Measurements from ENCODE around the gene DELE1.
A peak's percentile ranks its signal among the peaks of the same experiment; 100 is the strongest.

The DELE1 gene

DNA sequence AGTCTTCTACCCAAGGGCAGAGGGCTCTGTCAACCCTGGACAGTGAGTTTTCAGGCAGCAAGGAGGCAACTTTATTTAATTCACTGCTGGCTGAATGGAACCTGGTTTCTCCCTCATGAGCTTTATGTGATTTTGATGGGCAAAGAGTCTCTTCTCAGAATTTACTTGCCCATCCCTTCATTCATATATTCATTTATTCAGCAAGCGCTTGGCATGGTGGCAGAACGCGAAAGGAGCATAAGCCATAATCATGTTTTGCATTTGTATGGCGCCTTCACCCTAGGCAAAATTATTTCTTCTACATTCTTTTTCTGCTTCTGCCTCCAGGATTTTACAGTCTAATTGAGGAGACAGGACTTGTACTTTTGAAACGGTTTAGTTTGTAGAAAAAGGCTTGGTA lies 8.0 kb downstream of the DELE1 start:
- Histone ChIP-seq H3K9ac (ENCODE audit: low read depth, low read length) (no peak overlapping the region), H3K36me3 (ENCODE audit: insufficient read depth, low read depth, low read length) (peaks cover 98% of the 10 kb centered on the region), H3K27me3 (ENCODE audit: insufficient read depth, low read length) (no peaks in the 10 kb centered on the region), H3K9me3 (ENCODE audit: insufficient read depth, low read depth, low read length) (no peaks in the 10 kb centered on the region), H3K4me1 (ENCODE audit: insufficient read depth, low read length) (no peaks in the 10 kb centered on the region), H3K4me3 (ENCODE audit: low read length) (no peak overlapping the region), H3K27ac (ENCODE audit: low read length) (no peak overlapping the region)

DNA sequence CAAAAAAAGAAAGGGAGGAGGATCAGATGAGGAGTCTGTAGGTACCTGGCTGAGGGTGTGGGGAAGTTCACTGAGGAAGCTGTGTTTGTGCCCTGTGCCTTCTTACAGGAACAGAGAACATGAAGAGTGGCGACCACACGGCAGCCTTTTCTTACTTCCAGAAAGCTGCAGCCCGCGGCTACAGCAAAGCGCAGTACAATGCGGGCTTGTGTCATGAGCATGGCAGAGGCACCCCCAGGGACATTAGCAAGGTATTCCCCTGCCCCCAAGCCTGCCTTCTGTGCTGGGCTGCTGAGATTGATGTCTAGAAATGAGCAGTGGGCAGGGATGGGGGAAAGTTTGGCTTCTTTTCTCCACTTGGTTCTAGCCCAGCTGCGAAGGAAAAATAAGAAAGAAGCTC lies 9.5 kb downstream of the DELE1 start:
- Histone ChIP-seq H3K4me1 (ENCODE audit: insufficient read depth, low read length) (no peaks in the 10 kb centered on the region), H3K27ac (ENCODE audit: low read length) (no peak overlapping the region), H3K36me3 (ENCODE audit: insufficient read depth, low read depth, low read length) (peaks cover 94% of the 10 kb centered on the region), H3K9me3 (ENCODE audit: insufficient read depth, low read depth, low read length) (no peaks in the 10 kb centered on the region), H3K4me3 (ENCODE audit: low read length) (no peak overlapping the region), H3K9ac (ENCODE audit: low read depth, low read length) (no peak overlapping the region), H3K27me3 (ENCODE audit: insufficient read depth, low read length) (no peaks in the 10 kb centered on the region)

GRCh38 chr5:141934099-141934844 lies 10.6 kb downstream of the DELE1 start:
- peaks cover 94% of the 10 kb centered on the region for H3K36me3 ChIP-seq (ENCODE audit: insufficient read depth, low read depth, low read length)
- no peaks in the 10 kb centered on the region for H3K27me3 ChIP-seq (ENCODE audit: insufficient read depth, low read length)
- H3K9ac ChIP-seq (ENCODE audit: low read depth, low read length) = no peak overlapping the region
- no peak overlapping the region for H3K27ac ChIP-seq (ENCODE audit: low read length)
- H3K4me1 ChIP-seq (ENCODE audit: insufficient read depth, low read length) = no peaks in the 10 kb centered on the region
- no peaks in the 10 kb centered on the region for H3K9me3 ChIP-seq (ENCODE audit: insufficient read depth, low read depth, low read length)
- no peak overlapping the region for H3K4me3 ChIP-seq (ENCODE audit: low read length)

- Histone ChIP-seq H3K9ac (ENCODE audit: low read depth, low read length) (no peak overlapping the region), H3K36me3 (ENCODE audit: insufficient read depth, low read depth, low read length) (peaks cover 91% of the 10 kb centered on the region), H3K27me3 (ENCODE audit: insufficient read depth, low read length) (no peaks in the 10 kb centered on the region), H3K4me1 (ENCODE audit: insufficient read depth, low read length) (no peaks in the 10 kb centered on the region), H3K4me3 (ENCODE audit: low read length) (no peak overlapping the region), H3K9me3 (ENCODE audit: insufficient read depth, low read depth, low read length) (no peaks in the 10 kb centered on the region), H3K27ac (ENCODE audit: low read length) (no peak overlapping the region)
These were observed 11.9 kb downstream of the DELE1 start for GRCh38 chr5:141935538-141935937.

DNA sequence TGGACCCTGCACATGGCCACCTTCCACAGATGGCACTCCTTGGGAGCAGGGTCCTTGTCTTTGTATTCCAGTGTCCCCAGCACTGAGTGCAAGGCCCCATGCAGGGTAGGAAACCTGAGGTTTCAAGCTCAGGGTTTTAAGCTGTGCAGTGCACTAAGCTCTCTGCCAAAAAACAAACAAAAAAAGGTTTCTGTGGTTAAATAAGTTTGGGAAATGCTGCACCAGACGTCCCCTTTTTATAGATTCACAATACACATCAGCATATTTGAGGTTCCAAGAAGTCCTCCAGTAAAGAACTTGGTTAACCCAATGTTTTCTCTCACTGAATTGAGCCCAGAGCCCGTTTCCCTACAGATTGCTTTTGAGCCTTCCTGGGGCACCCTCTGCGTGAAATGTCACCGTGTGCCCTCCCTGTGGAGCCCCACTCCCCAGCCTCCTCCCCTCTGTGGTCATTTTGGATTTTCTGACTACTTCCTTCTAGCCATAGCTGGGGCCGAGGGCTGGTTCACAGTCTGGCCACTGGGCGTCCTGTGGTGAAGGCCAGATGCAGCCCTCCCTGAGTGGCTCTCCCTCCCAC lies 17.1 kb downstream of the DELE1 start:
- no peak overlapping the region for H3K27ac ChIP-seq (ENCODE audit: low read length)
- no peak overlapping the region for H3K4me3 ChIP-seq (ENCODE audit: low read length)
- no peaks in the 10 kb centered on the region for H3K27me3 ChIP-seq (ENCODE audit: insufficient read depth, low read length)
- H3K36me3 ChIP-seq (ENCODE audit: insufficient read depth, low read depth, low read length) = peaks cover 41% of the 10 kb centered on the region
- no peaks in the 10 kb centered on the region for H3K9me3 ChIP-seq (ENCODE audit: insufficient read depth, low read depth, low read length)
- no peaks in the 10 kb centered on the region for H3K4me1 ChIP-seq (ENCODE audit: insufficient read depth, low read length)
- no peak overlapping the region for H3K9ac ChIP-seq (ENCODE audit: low read depth, low read length)

DNA sequence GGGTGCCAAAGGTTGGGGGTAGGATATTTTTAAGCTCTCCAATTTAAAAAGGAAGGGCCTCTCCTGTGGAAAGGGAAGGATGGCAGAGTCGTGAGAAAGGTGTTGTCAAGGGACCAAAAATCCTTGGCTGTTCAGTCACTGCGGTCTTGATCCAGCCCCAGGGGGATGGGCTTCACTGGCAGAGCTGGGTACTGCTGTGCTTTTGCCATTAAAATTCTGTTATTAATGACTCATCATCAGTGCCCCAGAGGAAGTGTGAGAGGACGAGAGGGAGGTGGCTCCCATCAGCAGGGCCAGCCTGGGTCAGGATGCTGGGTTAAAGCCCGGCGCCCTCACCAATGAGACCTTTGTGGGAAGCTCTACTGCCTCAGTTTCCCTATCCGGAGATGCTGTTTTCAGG lies 17.6 kb downstream of the DELE1 start:
- no peak overlapping the region for H3K4me3 ChIP-seq (ENCODE audit: low read length)
- no peaks in the 10 kb centered on the region for H3K9me3 ChIP-seq (ENCODE audit: insufficient read depth, low read depth, low read length)
- H3K4me1 ChIP-seq (ENCODE audit: insufficient read depth, low read length) = no peaks in the 10 kb centered on the region
- peaks cover 36% of the 10 kb centered on the region for H3K36me3 ChIP-seq (ENCODE audit: insufficient read depth, low read depth, low read length)
- no peak overlapping the region for H3K27ac ChIP-seq (ENCODE audit: low read length)
- H3K9ac ChIP-seq (ENCODE audit: low read depth, low read length) = no peak overlapping the region
- no peaks in the 10 kb centered on the region for H3K27me3 ChIP-seq (ENCODE audit: insufficient read depth, low read length)

DNA sequence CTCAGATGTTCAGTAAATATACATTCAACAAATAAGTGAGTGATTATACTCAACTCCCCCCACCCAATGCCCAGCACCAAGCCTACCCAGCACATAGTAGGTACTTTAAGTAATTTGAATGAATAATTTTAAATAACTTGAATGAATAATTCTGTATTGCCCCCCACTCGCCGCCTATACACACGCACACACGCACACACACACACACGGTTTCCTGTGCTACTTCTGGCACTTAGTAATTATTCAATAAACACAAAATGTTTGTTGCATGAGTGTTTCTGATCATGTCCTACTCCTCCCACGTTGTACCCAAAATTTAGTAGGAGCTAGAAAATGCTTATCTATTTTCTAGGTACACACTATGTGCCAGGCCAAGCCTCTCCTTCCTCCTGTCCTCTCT lies 18.1 kb downstream of the DELE1 start:
- H3K36me3 ChIP-seq (ENCODE audit: insufficient read depth, low read depth, low read length) = peaks cover 31% of the 10 kb centered on the region
- no peak overlapping the region for H3K9ac ChIP-seq (ENCODE audit: low read depth, low read length)
- H3K27me3 ChIP-seq (ENCODE audit: insufficient read depth, low read length) = no peaks in the 10 kb centered on the region
- no peak overlapping the region for H3K27ac ChIP-seq (ENCODE audit: low read length)
- H3K4me1 ChIP-seq (ENCODE audit: insufficient read depth, low read length) = no peaks in the 10 kb centered on the region
- H3K9me3 ChIP-seq (ENCODE audit: insufficient read depth, low read depth, low read length) = no peaks in the 10 kb centered on the region
- no peak overlapping the region for H3K4me3 ChIP-seq (ENCODE audit: low read length)

GRCh38 chr5:141942185-141942857 lies 18.6 kb downstream of the DELE1 start:
- no peaks in the 10 kb centered on the region for H3K9me3 ChIP-seq (ENCODE audit: insufficient read depth, low read depth, low read length)
- no peak overlapping the region for H3K27ac ChIP-seq (ENCODE audit: low read length)
- H3K4me3 ChIP-seq (ENCODE audit: low read length) = no peak overlapping the region
- no peak overlapping the region for H3K9ac ChIP-seq (ENCODE audit: low read depth, low read length)
- no peaks in the 10 kb centered on the region for H3K27me3 ChIP-seq (ENCODE audit: insufficient read depth, low read length)
- H3K36me3 ChIP-seq (ENCODE audit: insufficient read depth, low read depth, low read length) = peaks cover 25% of the 10 kb centered on the region
- no peaks in the 10 kb centered on the region for H3K4me1 ChIP-seq (ENCODE audit: insufficient read depth, low read length)

DNA sequence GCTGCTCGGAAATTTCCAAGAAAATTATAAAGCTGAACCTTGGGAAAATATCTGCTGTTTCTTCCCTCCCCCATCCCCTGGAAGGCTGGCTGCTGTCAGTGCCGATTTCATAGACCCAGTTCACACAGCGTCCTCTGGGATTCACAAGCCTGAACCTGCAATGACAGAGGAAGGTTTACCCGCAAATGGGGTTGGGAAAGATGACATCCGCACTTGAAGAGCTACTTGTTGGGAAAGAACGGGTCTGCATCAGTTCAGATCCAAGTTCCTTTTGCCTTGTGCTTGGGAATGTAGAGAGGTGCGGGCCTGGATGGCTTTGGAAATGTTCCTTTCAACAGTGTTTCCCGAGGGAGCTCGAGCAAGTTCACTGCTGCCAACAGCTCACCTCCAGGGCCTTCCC lies 20.4 kb downstream of the DELE1 start:
- no peak overlapping the region for H3K4me3 ChIP-seq (ENCODE audit: low read length)
- H3K4me1 ChIP-seq (ENCODE audit: insufficient read depth, low read length) = no peaks in the 10 kb centered on the region
- H3K9me3 ChIP-seq (ENCODE audit: insufficient read depth, low read depth, low read length) = no peaks in the 10 kb centered on the region
- peaks cover 12% of the 10 kb centered on the region; the same call in 1 of the 2 replicates for H3K36me3 ChIP-seq (ENCODE audit: insufficient read depth, low read depth, low read length)
- H3K27ac ChIP-seq (ENCODE audit: low read length) = no peak overlapping the region
- H3K27me3 ChIP-seq (ENCODE audit: insufficient read depth, low read length) = no peaks in the 10 kb centered on the region
- no peak overlapping the region for H3K9ac ChIP-seq (ENCODE audit: low read depth, low read length)

DNA sequence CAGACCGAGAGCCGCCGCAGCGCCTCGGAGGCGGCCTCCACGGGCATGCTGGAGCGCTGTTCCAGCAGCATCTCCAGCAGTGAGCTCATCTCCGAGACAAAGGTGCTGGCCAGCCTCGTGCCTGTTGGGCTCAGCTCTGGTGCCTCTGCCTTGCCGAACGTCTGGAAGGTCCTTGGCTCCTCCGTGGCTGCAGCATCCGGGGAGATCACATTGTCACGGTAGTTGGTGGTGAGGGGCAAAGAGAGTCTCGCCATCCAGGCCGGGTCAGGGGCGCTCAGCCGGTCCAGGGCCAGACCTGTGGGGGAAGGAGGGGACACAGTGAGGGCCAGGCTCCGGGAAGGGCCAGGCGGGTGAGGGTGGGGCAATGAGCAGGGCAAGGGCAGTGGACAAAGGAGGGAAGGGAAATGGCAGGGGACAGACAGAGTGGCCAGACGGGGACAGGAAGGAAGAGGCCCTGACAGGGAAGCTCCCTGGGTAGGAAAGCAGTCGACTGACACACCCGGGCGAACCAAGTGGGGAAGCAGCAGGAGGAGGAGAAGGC lies 21.9 kb downstream of the DELE1 start:
- peak overlapping the region; percentile 39; the same call in 1 of the 2 replicates for H3K9ac ChIP-seq (ENCODE audit: low read depth, low read length)
- no peak overlapping the region for H3K4me3 ChIP-seq (ENCODE audit: low read length)
- no peaks in the 10 kb centered on the region for H3K9me3 ChIP-seq (ENCODE audit: insufficient read depth, low read depth, low read length)
- no peaks in the 10 kb centered on the region for H3K36me3 ChIP-seq (ENCODE audit: insufficient read depth, low read depth, low read length)
- no peaks in the 10 kb centered on the region for H3K4me1 ChIP-seq (ENCODE audit: insufficient read depth, low read length)
- H3K27ac ChIP-seq (ENCODE audit: low read length) = no peak overlapping the region
- no peaks in the 10 kb centered on the region for H3K27me3 ChIP-seq (ENCODE audit: insufficient read depth, low read length)

DNA sequence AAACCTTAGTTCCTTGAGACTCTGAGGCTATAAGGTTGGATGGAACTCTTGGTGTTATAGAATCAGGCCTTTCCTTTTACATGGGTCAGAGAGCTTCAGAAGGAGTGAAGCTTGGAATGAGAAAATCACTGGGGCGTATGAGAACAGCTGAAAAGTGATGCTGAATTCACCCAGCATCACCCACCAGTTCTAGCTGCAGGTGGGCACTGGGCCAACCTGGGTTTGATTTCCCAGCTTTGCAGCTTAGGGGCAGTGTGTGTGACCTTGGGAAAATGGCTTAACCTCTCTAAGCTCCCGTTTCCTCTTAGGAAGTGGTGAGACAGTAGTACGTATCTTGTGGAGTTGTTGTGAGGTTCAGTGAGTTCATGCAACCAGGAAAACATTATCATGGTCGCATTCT lies 23.6 kb downstream of the DELE1 start:
- Histone ChIP-seq H3K9me3 (ENCODE audit: insufficient read depth, low read depth, low read length) (no peaks in the 10 kb centered on the region), H3K27ac (ENCODE audit: low read length) (no peak overlapping the region), H3K4me1 (ENCODE audit: insufficient read depth, low read length) (no peaks in the 10 kb centered on the region)

DNA sequence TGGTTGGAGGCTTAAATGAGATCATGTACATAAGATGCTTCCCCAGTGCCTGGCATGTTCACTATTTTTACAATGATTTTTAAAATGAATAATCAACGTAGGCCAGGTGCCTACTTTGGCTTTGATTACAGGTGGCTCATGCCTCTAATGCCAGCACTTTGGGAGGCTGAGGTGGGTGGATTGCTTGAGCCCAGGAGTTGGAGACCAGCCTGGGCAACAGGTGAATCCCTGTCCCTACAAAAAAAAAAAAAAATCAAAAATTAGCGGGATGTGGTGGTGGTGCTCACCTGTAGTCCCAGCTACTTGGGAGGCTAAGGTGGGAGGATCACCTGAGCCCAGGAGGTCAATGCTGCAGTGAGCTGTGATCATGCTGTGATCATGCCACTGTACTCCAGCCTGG lies 25.1 kb downstream of the DELE1 start:
- H3K36me3 ChIP-seq (ENCODE audit: insufficient read depth, low read depth, low read length) = no peaks in the 10 kb centered on the region
- H3K27ac ChIP-seq (ENCODE audit: low read length) = no peak overlapping the region
- H3K4me1 ChIP-seq (ENCODE audit: insufficient read depth, low read length) = no peaks in the 10 kb centered on the region
- H3K27me3 ChIP-seq (ENCODE audit: insufficient read depth, low read length) = no peaks in the 10 kb centered on the region; the same call in 1 of the 2 replicates
- H3K9ac ChIP-seq (ENCODE audit: low read depth, low read length) = no peak overlapping the region
- no peak overlapping the region for H3K4me3 ChIP-seq (ENCODE audit: low read length)
- H3K9me3 ChIP-seq (ENCODE audit: insufficient read depth, low read depth, low read length) = no peaks in the 10 kb centered on the region

More for the DNA sequence above, 23.6 kb downstream of the DELE1 start:
- H3K9ac ChIP-seq (ENCODE audit: low read depth, low read length) = no peak overlapping the region
- no peaks in the 10 kb centered on the region for H3K27me3 ChIP-seq (ENCODE audit: insufficient read depth, low read length)
- H3K4me3 ChIP-seq (ENCODE audit: low read length) = no peak overlapping the region
- no peaks in the 10 kb centered on the region for H3K36me3 ChIP-seq (ENCODE audit: insufficient read depth, low read depth, low read length)
